Endothelial cell of umbilical vein (primary cell): ENCODE measurements around the gene GCGR.

Experiments
- GATA2 ChIP-seq: IDR thresholded peaks from 2 replicates; pipeline ENCODE4 v1.7.0; 2011; ENCODE audit warnings: low read depth, mild to moderate bottlenecking, moderate library complexity, mixed read lengths, low read length; ENCODE audit not compliant: insufficient read length, insufficient read depth
- POLR2A ChIP-seq: IDR thresholded peaks from 2 replicates; pipeline ENCODE4 v1.6.1; 2012; ENCODE audit warnings: low read depth, mild to moderate bottlenecking, control low read depth, low read length
- POLR2AphosphoS5 ChIP-seq: IDR thresholded peaks from 2 replicates; pipeline ENCODE4 v1.6.1; 2012; ENCODE audit warnings: low read depth, mild to moderate bottlenecking, control low read depth, low read length, moderate library complexity; ENCODE audit not compliant: insufficient read depth
- TF ChIP-seq, protein P1 (sequence below), 2 donors: IDR thresholded peaks; 1 replicate in 1 of 2; 2 replicates in 1 of 2; pipeline ENCODE4 v1.5.1; 2011; ENCODE audit warnings: low read length in 2 of 2, mild to moderate bottlenecking in 2 of 2, moderate library complexity in 2 of 2, control low read depth in 1 of 2, inconsistent platforms in 1 of 2, low read depth in 1 of 2; ENCODE audit not compliant: insufficient read depth in 1 of 2; ENCODE audit errors: extremely low read depth in 1 of 2
- TF ChIP-seq, protein P2 (sequence below): IDR thresholded peaks from 2 replicates; pipeline ENCODE4 v1.6.1; 2011; ENCODE audit not compliant: insufficient read depth, insufficient read length

DNA sequence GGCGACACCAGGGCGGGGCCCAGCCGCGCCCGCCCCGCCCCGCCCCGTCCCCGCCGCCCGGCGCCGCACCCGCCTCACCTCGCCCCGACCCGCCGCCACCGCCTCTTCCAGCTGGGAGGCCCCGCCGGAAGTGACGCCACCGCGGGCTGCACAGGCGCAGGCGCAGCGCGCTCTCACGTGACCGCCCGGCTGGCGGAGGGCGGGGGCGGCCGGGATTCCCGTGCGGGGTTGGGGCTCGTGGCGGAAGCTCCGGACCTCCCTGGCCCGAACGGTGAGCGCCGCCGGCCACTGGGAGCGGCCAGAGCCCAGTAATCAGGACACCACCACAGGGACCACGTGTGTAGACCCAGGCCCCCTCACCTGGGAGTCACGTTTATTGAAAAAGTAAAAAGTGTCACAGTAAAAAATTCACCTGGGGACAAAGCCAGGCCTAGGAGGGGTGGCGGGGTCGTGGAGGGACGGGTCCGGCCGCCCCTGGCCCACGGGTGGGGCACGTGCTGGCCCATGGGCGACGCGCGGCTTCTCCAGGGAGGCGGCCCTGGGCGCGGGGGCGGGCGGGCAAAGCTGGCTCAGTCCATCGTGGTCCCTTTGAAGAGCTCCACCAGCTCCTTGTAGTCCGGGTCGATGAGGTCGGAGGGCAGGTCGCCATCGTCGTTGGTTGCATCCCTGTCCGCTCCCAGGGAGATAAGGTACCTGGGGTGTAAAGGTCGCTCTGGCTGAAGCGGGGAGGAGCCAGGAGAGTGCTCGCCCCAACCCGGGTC lies 29.4 kb downstream of the GCGR start, which contains the start of gene MCRIP1:
- TF ChIP-seq, protein P1, sequence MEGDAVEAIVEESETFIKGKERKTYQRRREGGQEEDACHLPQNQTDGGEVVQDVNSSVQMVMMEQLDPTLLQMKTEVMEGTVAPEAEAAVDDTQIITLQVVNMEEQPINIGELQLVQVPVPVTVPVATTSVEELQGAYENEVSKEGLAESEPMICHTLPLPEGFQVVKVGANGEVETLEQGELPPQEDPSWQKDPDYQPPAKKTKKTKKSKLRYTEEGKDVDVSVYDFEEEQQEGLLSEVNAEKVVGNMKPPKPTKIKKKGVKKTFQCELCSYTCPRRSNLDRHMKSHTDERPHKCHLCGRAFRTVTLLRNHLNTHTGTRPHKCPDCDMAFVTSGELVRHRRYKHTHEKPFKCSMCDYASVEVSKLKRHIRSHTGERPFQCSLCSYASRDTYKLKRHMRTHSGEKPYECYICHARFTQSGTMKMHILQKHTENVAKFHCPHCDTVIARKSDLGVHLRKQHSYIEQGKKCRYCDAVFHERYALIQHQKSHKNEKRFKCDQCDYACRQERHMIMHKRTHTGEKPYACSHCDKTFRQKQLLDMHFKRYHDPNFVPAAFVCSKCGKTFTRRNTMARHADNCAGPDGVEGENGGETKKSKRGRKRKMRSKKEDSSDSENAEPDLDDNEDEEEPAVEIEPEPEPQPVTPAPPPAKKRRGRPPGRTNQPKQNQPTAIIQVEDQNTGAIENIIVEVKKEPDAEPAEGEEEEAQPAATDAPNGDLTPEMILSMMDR (IDR thresholded peaks at IDR 0.05; ENCODE audit: extremely low read depth in 1 of 2, insufficient read depth in 1 of 2, low read depth in 1 of 2, low read length in 2 of 2): no peak
- TF ChIP-seq GATA2 (no peak), POLR2AphosphoS5 (peak; percentile 83), POLR2A (peak; percentile 82)
- TF ChIP-seq, protein P2, sequence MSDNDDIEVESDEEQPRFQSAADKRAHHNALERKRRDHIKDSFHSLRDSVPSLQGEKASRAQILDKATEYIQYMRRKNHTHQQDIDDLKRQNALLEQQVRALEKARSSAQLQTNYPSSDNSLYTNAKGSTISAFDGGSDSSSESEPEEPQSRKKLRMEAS: peak; percentile 70
